Raji (cell line): ENCODE results near the gene MCOLN1.

ENCODE experiments used
- POLR2A ChIP-seq: IDR thresholded peaks from 2 replicates; pipeline ENCODE4 v1.6.1; 2011; ENCODE audit warnings: low read depth, low read length, control low read depth; ENCODE audit not compliant: insufficient read depth

The MCOLN1 gene

GRCh38 chr19:7489609-7490044 is 32.8 kb upstream of the MCOLN1 start:
- no peak for TF ChIP-seq POLR2A

- no peak for TF ChIP-seq POLR2A
Observed at GRCh38 chr19:7492142-7492541, 30.3 kb upstream of the MCOLN1 start.

- TF ChIP-seq POLR2A, result no peak
Observed at GRCh38 chr19:7492558-7492957, 29.9 kb upstream of the MCOLN1 start.

- no peak for TF ChIP-seq POLR2A
Observed at GRCh38 chr19:7494416-7495098, 27.9 kb upstream of the MCOLN1 start.

GRCh38 chr19:7497292-7497691 is 25.1 kb upstream of the MCOLN1 start:
- no peak for TF ChIP-seq POLR2A

- no peak for TF ChIP-seq POLR2A
Observed at GRCh38 chr19:7500811-7501450, 21.5 kb upstream of the MCOLN1 start.

GRCh38 chr19:7502552-7502951 is 19.9 kb upstream of the MCOLN1 start:
- no peak for TF ChIP-seq POLR2A

- no peak for TF ChIP-seq POLR2A
Observed at GRCh38 chr19:7504684-7505083, 17.7 kb upstream of the MCOLN1 start.

GRCh38 chr19:7505288-7505681 is 17.1 kb upstream of the MCOLN1 start:
- TF ChIP-seq POLR2A, result no peak

GRCh38 chr19:7505682-7506384 is 16.6 kb upstream of the MCOLN1 start:
- TF ChIP-seq POLR2A, result no peak

GRCh38 chr19:7506385-7507328 is 15.8 kb upstream of the MCOLN1 start:
- no peak for TF ChIP-seq POLR2A

GRCh38 chr19:7507884-7508283 is 14.5 kb upstream of the MCOLN1 start:
- TF ChIP-seq POLR2A, result no peak

- no peak for TF ChIP-seq POLR2A
Observed at GRCh38 chr19:7509625-7510024, 12.8 kb upstream of the MCOLN1 start.

GRCh38 chr19:7512400-7512851 is 10.0 kb upstream of the MCOLN1 start:
- no peak for TF ChIP-seq POLR2A
